Measurements from ENCODE around the gene SMPD1.

DNA sequence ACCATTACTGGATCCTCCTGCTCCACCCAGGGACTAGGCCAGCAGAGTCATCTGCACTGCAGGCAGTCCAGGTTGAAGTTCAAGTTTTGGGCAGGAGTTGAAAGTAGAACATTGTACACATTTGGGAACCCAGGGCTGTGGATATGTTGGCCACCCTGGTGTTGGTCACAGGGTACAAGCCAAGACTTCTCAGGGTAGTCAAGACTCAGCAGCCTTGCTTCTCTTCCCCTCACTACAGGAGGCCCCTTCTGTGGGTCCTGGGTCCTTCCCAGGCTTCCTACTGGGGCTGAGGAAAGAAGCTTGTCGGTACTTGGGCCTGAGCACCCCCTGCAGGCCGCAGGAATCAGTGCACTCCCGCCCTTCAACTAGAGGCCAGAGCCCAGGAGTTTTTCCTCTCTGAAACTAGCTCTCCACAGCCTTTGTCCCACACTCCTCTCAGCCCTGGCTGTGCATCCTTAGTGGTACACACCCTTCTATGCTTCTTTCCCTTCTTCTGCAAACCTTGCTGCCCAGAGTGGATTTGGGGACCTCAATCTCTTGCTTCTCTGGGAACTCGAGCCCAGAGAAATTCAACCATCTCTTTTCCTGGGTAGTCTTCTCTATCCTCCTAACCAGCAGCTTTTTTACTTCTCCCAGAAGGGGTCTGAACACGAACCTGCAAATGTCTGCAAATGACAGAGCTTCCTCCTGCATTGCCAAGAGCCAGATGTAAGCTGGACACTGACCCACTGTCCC lies 53.2 kb downstream of the SMPD1 start:
- TF ChIP-seq SMC3 (IDR thresholded peaks at IDR 0.05; ENCODE audit: low read depth, low read length): peak; percentile 84
- no peak for TF ChIP-seq POLR2A (IDR thresholded peaks at IDR 0.05; ENCODE audit: low read depth, low read length)
- TF ChIP-seq RCOR1 (IDR thresholded peaks at IDR 0.05; ENCODE audit: insufficient replicate concordance, low read length): no peak
- TF ChIP-seq, protein P1, sequence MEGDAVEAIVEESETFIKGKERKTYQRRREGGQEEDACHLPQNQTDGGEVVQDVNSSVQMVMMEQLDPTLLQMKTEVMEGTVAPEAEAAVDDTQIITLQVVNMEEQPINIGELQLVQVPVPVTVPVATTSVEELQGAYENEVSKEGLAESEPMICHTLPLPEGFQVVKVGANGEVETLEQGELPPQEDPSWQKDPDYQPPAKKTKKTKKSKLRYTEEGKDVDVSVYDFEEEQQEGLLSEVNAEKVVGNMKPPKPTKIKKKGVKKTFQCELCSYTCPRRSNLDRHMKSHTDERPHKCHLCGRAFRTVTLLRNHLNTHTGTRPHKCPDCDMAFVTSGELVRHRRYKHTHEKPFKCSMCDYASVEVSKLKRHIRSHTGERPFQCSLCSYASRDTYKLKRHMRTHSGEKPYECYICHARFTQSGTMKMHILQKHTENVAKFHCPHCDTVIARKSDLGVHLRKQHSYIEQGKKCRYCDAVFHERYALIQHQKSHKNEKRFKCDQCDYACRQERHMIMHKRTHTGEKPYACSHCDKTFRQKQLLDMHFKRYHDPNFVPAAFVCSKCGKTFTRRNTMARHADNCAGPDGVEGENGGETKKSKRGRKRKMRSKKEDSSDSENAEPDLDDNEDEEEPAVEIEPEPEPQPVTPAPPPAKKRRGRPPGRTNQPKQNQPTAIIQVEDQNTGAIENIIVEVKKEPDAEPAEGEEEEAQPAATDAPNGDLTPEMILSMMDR (conservative IDR thresholded peaks at IDR 0.05; ENCODE audit: low read depth, low read length): peak; percentile 79
- no peak for TF ChIP-seq MXI1 (IDR thresholded peaks at IDR 0.05; ENCODE audit: borderline replicate concordance, low read depth, low read length)
- no peak for TF ChIP-seq CEBPB (IDR thresholded peaks at IDR 0.05; ENCODE audit: low read depth, low read length)
- TF ChIP-seq RAD21 (IDR thresholded peaks at IDR 0.05; ENCODE audit: low read length): peak; percentile 80
- TF ChIP-seq, protein P2, sequence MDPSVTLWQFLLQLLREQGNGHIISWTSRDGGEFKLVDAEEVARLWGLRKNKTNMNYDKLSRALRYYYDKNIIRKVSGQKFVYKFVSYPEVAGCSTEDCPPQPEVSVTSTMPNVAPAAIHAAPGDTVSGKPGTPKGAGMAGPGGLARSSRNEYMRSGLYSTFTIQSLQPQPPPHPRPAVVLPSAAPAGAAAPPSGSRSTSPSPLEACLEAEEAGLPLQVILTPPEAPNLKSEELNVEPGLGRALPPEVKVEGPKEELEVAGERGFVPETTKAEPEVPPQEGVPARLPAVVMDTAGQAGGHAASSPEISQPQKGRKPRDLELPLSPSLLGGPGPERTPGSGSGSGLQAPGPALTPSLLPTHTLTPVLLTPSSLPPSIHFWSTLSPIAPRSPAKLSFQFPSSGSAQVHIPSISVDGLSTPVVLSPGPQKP (IDR thresholded peaks at IDR 0.05; ENCODE audit: borderline replicate concordance, low read depth, low read length): no peak
- no peak for TF ChIP-seq BHLHE40 (IDR thresholded peaks at IDR 0.05; ENCODE audit: low read depth, low read length)
